Non-pigmented ciliary epithelial cell (primary cell): Measurements from ENCODE around the gene TIMD4.
"Not testable (repeated sequence)": the region's sequence is repeated elsewhere in the genome, so short reads cannot be mapped to it uniquely, and the experiment has no call there.

Source experiments
- DNase-seq: peaks from one replicate; pipeline ENCODE4 v3.0.0-alpha.2; 2010; ENCODE audit warnings: low read depth

TIMD4 gene

DNA sequence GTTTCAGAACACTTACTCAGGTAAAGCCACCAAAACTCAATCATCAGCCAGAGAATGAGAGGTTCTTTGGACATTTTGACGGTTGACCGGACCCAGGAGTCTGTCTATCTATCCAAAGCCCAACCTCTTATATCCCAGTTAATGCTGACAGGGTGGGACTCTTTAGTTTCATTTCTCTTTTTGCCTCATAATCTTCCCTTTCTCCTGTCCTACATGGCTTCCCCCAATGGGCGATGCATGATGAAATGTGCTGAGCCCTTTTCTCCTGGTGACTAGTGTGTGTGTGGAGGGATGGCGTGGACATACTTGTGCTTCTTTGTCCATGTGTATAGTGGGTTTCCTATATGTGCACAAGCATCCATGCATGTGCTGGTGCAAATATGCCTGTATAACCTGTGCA, at the start of gene TIMD4:
TIMD4 (minus strand) TSS at position 102 of the 400 bp plus-strand sequence; CDS start at position 74, 28 bp downstream.
- no peak for DNase-seq

DNA sequence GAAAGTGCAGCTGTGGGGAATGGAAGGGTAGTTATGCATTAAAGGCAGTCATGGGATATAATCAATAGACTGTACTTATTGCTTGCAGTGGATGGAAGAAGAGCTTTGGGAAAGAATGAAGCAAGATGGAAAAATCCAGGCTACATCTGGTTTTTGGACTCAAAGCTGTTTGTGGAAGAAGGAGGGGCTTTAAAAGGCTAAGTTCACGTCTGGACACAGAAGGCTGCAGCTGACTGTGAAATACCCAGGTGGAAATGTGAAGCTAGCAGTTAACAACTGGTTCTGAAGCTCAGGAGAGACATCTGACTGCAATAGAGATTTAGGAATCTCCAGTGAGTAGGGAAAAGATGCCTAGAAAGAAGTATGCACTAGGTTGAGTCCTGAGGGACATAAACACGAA, 43.2 kb upstream of the TIMD4 start:
- DNase-seq = no peak

GRCh38 chr5:157004893-157005551, 42.0 kb upstream of the TIMD4 start:
- DNase-seq = no peak

DNA sequence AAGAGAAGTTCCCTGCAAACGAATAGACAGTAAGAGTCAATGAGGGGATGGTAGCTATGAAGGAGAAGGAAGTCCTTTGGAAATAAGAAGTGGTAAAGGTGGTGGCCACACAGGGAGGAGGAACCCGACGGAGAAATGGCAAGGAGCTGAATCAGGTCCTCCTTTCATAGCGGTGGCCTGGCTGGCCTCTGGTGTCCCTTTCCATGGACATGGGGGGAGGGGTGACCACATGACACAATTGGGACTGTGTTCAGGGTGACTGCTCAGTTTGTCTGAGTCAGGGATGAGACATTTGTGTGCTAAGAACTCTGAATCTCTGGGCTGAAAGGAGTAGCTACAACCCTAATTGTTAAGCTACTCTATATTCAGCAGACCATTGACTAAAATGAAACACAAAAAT, 28.7 kb upstream of the TIMD4 start:
- DNase-seq = no peak

- no peak for DNase-seq
Observed at GRCh38 chr5:156984064-156984463, 21.0 kb upstream of the TIMD4 start.

GRCh38 chr5:156981481-156981880, 18.5 kb upstream of the TIMD4 start:
- no peak for DNase-seq

DNA sequence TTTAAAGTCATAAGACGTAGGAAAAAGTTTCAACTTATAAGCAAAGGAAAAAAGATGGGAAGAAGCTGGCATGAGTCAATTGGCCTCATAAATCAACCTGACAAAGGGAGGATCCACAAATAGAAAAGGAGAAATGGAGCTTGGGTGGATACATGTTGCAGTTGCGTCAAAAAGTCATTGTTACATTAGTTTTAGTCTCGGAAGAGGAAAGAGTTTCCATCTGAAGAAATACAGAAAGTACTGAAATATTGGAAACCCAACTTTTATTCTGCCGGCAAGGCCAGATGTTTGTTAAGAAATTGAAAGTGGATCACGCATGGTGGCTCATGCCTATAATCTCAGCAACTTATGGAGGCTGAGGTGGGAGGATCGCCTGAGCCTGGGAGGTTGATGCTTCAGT, 11.3 kb upstream of the TIMD4 start:
- DNase-seq = no peak

- DNase-seq = no peak
Observed at GRCh38 chr5:156971848-156972525, 9.0 kb upstream of the TIMD4 start.

DNA sequence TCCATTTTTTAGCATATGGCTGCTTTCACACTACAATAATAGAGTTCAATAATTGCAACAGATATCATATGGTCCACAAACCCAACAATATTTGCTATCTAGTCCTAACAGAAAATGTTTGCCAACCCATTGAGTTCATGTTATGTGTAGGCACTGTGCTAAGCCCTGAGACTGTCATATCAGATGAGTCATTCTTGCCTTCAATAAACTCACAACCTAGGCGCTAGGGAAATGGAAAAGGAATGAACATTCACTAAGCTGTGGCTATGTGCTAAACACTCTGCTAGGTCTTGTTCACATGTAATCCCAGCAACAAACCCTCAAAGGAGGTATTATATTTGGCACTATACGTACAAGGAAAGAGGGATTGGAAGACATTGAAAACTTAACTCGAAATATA, 8.4 kb upstream of the TIMD4 start:
- DNase-seq = no peak

DNA sequence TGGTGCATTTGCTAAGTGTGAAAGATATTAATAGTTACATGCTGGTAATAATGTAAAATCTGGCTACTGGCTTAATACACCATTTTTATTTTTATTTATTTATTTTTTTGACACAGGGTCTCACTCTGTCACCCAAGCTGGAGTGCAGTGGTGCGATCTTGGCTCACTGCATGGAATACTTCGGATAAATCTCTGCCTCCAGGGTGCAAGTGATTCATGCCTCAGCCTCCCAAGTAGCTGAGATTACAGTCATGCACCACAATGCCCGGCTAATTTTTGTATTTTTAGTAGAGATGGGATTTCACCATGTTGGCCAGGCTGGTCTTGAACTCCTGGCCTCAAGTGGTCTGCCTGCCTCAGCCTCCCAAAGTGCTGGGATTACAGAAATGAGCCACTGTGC, 4.4 kb upstream of the TIMD4 start:
- DNase-seq = not testable (repeated sequence)

DNA sequence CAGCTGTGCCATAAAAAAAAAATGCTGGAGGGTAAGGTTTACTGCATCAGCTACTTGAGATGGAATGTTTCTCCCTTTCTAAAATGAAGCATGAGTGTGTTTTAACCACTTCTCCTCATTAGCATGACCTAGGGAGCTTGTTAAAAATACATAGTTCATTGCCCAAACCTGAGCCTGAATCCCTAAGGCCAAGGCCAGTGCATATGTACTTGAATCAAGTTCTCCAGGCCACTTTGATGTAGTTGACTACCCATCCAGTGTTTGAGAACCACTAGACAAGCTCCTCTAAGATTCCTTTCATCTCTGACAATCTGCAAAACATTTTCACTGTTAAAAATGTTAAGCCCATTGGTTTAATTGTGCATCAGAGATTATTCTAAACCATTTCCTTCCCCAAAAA, 6.7 kb downstream of the TIMD4 start:
- DNase-seq = no peak

DNA sequence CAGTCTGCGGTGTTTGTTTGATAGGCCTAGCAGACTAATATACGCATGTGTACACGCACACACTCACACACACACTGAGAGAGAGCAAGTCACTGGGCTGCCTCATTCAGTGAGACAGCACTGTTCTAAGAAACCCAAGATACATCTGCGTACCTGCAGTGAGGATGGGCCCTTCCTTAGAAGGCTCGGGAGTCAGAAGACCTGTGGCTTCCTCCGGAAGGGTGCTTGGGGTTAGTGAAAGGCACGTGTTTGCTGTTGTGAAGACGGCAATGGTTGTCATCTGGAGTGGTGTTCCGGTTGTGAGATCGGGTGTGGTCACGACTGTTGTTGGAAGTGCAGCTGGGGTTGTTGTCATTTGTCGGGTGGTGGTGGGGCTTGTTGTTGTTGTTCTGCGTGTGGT, 11.7 kb downstream of the TIMD4 start:
- DNase-seq = no peak

DNA sequence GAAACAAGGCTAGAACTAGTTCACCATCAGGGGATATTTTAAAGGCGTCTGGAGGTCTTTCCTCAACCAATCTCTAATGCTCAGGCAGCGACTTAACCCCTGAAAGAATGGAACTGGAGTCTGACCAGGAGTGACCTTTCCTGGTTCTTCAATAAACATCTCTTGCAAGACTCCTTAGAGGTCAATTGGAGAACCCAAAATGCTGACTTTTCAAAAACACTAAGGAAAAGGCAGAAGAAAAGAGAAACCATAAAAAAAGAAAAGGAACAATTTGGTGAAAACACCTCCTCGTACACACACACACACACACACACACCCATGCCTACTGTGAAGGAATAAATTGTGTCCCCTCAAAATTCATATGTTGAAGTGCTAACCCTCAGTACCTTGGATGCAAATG, 12.3 kb downstream of the TIMD4 start:
- DNase-seq = no peak

DNA sequence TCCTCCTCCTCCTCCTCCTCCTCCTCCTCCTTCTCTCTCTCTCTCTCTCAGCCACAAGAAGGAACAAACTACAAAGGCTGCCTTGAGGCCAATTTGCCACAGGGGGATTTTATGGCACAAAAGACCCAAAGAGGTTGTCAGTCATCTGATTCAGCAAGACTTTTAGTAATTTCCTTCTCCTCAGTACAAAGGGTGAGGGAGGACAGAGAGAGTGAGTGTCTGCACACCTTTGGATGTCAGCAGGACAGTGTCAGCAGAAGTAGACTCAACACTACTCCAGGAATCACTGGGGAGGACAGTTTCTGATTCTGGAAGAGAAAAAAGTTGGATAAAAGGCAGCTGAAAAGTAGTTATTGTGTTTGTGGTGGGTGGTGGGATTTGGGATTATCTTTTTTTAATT, 13.6 kb downstream of the TIMD4 start:
- DNase-seq = no peak

GRCh38 chr5:156947925-156948324, 15.1 kb downstream of the TIMD4 start:
- no peak for DNase-seq

DNA sequence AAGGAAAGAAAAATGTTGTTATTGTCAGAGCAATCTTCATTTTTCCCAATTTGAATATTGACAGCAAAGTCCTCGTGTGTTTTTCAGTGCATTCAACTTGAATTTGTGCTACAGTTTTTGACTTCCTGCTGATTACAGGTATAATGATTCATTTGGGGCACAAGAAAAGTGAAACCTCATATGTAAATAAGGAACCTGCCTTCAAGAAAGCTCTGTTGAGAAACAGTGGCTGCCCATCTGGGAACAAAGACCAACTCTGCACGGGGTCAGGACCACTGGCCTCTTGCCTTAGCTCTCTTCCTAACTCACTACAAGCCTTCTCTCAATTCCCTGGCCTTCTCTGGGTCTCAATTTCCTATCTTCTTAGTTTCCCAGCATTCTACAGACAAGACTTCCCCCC, 21.0 kb downstream of the TIMD4 start:
- no peak for DNase-seq

GRCh38 chr5:156940462-156940861, 22.6 kb downstream of the TIMD4 start:
- DNase-seq = not testable (repeated sequence)

DNA sequence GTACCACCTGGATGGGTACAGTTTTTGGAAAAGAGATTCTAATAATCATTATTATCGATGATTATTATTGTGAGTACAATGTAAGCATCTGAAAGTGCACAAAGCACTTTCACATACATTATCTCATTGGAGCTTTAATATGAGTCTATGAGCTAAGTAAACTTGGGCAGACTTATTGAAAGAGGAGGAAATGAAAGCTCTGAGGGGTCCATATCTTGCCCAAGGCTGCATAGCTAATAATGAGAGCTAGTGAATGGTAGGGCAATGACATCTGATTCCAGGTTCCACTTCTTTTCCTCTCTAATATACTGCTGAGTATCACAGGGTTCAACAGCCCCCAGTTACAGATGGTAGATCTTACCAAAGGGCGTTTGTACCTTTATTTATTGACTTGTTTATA, 26.1 kb downstream of the TIMD4 start:
- DNase-seq = no peak

GRCh38 chr5:156934450-156935211, 28.4 kb downstream of the TIMD4 start:
- no peak for DNase-seq

DNA sequence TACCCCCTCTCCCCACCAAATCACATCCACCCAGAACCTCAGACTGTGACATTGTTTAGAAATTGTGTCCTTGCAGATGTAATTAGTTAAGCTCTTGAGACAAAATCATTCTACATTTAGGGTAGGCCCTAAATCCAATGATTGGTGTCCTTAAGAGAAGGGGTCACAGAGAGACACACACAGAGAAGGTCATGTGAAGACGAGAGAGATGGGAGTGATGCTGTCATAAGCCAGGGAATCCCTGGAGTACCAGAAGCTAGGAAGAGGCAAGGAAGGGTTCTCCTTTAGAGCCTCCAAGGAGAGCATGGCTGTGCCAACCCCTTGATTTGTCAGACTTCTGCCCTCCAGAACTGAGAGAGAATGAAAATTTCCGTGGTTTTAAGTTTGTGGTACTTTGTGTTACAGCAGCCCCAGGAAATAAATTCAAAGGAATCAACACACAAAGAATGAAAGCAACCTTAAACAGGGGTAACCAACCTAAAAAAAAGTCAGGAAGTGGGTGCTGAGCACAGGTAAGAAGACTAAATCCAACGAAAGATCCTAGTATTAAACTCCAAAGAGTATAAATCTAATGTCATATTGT, 33.6 kb downstream of the TIMD4 start:
- DNase-seq = no peak

- DNase-seq = no peak
Observed at GRCh38 chr5:156927545-156927944, 35.5 kb downstream of the TIMD4 start.

DNA sequence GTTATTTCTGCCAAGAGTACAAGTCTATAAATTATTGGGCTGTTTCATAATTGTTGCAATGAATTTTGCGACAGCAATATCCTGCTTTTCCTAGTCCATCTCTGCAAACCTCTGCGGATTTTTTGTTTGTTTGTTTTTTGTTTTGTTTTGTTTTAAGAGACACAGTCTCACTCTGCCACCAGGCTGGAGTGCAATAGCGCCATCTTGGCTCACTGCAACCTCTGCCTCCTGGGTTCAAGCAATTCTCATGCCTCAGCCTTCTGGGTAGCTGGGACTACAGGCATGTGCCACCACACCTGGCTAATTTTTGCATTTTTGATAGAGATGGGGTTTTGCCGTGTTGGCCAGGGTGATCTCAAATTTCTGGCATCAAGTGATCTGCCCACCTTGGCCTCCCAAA, 37.3 kb downstream of the TIMD4 start:
- DNase-seq = not testable (repeated sequence)
